HepG2 (cell line): Measurements from ENCODE around the gene SLC25A44. TPM values are rescaled to one million over a fixed set of nuclear protein-coding genes. Genes with fewer than 3 reads are reported as not detected.
A peak's percentile ranks its signal among the peaks of the same experiment; 100 is the strongest.

Source experiments
- AGO2 ChIP-seq: fragments of 200-400 bp; formaldehyde crosslinking; optimal IDR thresholded peaks from 2 replicates; pipeline ENCODE3; 2017; ENCODE audit warnings: mild to moderate bottlenecking, low read depth, low read length, moderate library complexity
- ARNTL ChIP-seq: sonication (generic); formaldehyde crosslinking; IDR thresholded peaks from 2 replicates; pipeline ENCODE4 v1.4.0; 2020; ENCODE audit warnings: mild to moderate bottlenecking, missing genetic modification reagents
- ATF7 ChIP-seq, 2 experiments: fragments of 450-650 bp in 1 of 2; sonication (generic) in 1 of 2; formaldehyde crosslinking in 1 of 2; IDR thresholded peaks; 2 replicates each; pipeline versions ENCODE4 v1.4.0 to v1.6.1; 2016 to 2020; ENCODE audit warnings: antibody characterized with exemption in 1 of 2, mild to moderate bottlenecking in 1 of 2, missing genetic modification reagents in 1 of 2
- CEBPG ChIP-seq: IDR thresholded peaks from 2 replicates; pipeline ENCODE4 v1.6.1; 2016
- GABPB1 ChIP-seq: IDR thresholded peaks from 2 replicates; pipeline ENCODE4 v1.6.1; 2016; ENCODE audit warnings: mild to moderate bottlenecking, missing genetic modification reagents, moderate library complexity, missing compliant biosample characterization
- MYNN ChIP-seq: sonication (generic); formaldehyde crosslinking; IDR thresholded peaks from 2 replicates; pipeline ENCODE4 v1.4.0; 2020; ENCODE audit warnings: mild to moderate bottlenecking, low read depth, missing genetic modification reagents
- ZFP62 ChIP-seq: sonication (generic); formaldehyde crosslinking; IDR thresholded peaks from 2 replicates; pipeline ENCODE4 v1.4.0; 2020; ENCODE audit warnings: missing genetic modification reagents
- ZNF234 ChIP-seq: sonication (generic); formaldehyde crosslinking; conservative IDR thresholded peaks from 2 replicates; pipeline ENCODE4 v1.5.1; 2020; ENCODE audit warnings: mild to moderate bottlenecking, missing genetic modification reagents
- ZNF333 ChIP-seq: sonication (generic); formaldehyde crosslinking; IDR thresholded peaks from 2 replicates; pipeline ENCODE4 v1.4.0; 2020; ENCODE audit warnings: mild to moderate bottlenecking, missing genetic modification reagents, borderline replicate concordance
- ZNF563 ChIP-seq: sonication (generic); formaldehyde crosslinking; IDR thresholded peaks from 2 replicates; pipeline ENCODE4 v1.8.0; 2022; ENCODE audit warnings: mild to moderate bottlenecking, moderate library complexity, missing genetic modification reagents
- ZNF619 ChIP-seq: sonication (generic); formaldehyde crosslinking; IDR thresholded peaks from 2 replicates; pipeline ENCODE4 v1.4.0; 2020; ENCODE audit warnings: mild to moderate bottlenecking, missing genetic modification reagents
- ZNF781 ChIP-seq: sonication (generic); formaldehyde crosslinking; IDR thresholded peaks from 2 replicates; pipeline ENCODE4 v1.5.1; 2020; ENCODE audit warnings: borderline replicate concordance, mild to moderate bottlenecking, missing genetic modification reagents; ENCODE audit errors: not compliant biosample characterization
- ZNF788 ChIP-seq: sonication (generic); formaldehyde crosslinking; IDR thresholded peaks from 2 replicates; pipeline ENCODE4 v1.5.0; 2020; ENCODE audit warnings: mild to moderate bottlenecking, missing genetic modification reagents, borderline replicate concordance
- polyA plus RNA-seq, 8 experiments: library from polyadenylated mRNA; depleted of rRNA in 3 of 8; stranded (reverse) in 7 of 8; unstranded in 1 of 8; fragments of >200 nt; fragmentation: Illumina TruSeq in 4 of 8; extraction: Trizol in 4 of 8; gene quantifications; 2 replicates each; pipeline versions ENCODE4 v1.2.1 to v1.2.3, GENCODE V29; 2011 to 2016; ENCODE audit warnings: low read depth in 4 of 8, missing spikeins in 1 of 8, mixed read lengths in 1 of 8; ENCODE audit not compliant: insufficient read depth in 1 of 8
- total RNA-seq, 5 experiments: library from RNA; depleted of rRNA; stranded (reverse); fragments of >200 nt; fragmentation: Illumina TruSeq; extraction: Trizol; gene quantifications; 2 replicates each; pipeline ENCODE4 v1.2.3, GENCODE V29; 2016; ENCODE audit warnings: low read depth in 1 of 5
- TF ChIP-seq, protein P1 (sequence below): sonication (generic); formaldehyde crosslinking; IDR thresholded peaks from 2 replicates; pipeline ENCODE4 v1.5.0; 2020; ENCODE audit warnings: missing genetic modification reagents, mild to moderate bottlenecking, borderline replicate concordance
- TF ChIP-seq, protein P2 (sequence below): sonication (generic); formaldehyde crosslinking; IDR thresholded peaks from 2 replicates; pipeline ENCODE4 v1.4.0; 2020; ENCODE audit warnings: mild to moderate bottlenecking, missing genetic modification reagents
- TF ChIP-seq, protein P3 (sequence below): sonication (generic); formaldehyde crosslinking; conservative IDR thresholded peaks from 2 replicates; pipeline ENCODE4 v1.4.0; 2020; ENCODE audit warnings: missing genetic modification reagents
- TF ChIP-seq, protein P4 (sequence below): sonication (generic); formaldehyde crosslinking; IDR thresholded peaks from 2 replicates; pipeline ENCODE4 v1.9.0; 2021; ENCODE audit warnings: missing genetic modification reagents, mild to moderate bottlenecking, borderline replicate concordance

SLC25A44 gene
- total and polyA plus RNA-seq, 2 of the 13 experiments (the other 11 are each of a cell fraction or from before 2014, with no cell fraction given): 10.7 to 13.4 TPM

DNA sequence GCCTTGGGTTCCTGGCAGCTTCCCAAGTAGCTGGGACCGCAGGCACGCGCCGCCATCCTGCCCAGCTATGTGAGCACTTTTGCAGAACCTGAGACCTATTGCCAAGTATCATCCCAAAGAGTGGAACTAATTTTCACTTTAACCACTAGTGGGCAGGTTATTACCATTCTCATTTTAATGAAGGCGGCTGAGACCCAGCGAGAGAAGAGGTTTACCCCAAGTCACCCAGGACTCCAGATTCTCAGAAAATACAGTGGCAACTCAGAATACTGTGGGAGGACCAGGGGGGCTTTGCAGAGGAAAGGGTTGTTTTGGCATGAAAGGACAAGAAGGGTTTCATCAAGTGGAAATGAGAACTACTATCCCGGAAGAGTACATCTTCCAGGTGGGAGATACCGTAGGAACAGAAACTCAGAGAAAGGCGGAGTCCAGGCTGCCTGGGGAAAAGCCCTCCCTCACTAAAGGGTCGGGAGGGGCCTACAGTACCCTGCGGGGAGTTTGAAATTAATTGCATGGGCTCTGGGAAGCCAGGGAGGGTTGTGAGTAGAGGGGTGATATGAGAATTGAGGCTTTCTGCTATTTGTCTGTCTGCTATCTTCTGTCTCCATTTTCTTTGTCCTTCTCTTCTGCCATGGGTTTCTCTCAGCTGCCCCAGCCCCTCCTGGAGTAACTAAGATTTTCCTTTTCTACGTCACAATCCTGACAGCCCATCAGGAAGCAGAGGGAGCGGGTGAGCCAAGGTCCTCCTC, 47.7 kb upstream of the SLC25A44 start (continued):
- TF ChIP-seq, protein P1, sequence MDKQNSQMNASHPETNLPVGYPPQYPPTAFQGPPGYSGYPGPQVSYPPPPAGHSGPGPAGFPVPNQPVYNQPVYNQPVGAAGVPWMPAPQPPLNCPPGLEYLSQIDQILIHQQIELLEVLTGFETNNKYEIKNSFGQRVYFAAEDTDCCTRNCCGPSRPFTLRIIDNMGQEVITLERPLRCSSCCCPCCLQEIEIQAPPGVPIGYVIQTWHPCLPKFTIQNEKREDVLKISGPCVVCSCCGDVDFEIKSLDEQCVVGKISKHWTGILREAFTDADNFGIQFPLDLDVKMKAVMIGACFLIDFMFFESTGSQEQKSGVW (CRISPR knock-in tag): no peak
- TF ChIP-seq ZNF563: no peak
- TF ChIP-seq MYNN: no peak
- TF ChIP-seq ZNF333 (CRISPR knock-in tag): no peak; the same call in 1 of the 2 replicates
- TF ChIP-seq ZNF234 (CRISPR knock-in tag): no peak
- TF ChIP-seq ARNTL (CRISPR knock-in tag): no peak
- no peak for TF ChIP-seq ZNF781 (CRISPR knock-in tag)
- TF ChIP-seq GABPB1 (CRISPR knock-in tag): no peak
- no peak for TF ChIP-seq ATF7 (IDR thresholded peaks at IDR 0.05)
- TF ChIP-seq ATF7 (CRISPR knock-in tag; IDR thresholded peaks at IDR 0.05): no peak
- no peak for TF ChIP-seq ZFP62 (CRISPR knock-in tag)
- TF ChIP-seq AGO2: no peak
- TF ChIP-seq, protein P2, sequence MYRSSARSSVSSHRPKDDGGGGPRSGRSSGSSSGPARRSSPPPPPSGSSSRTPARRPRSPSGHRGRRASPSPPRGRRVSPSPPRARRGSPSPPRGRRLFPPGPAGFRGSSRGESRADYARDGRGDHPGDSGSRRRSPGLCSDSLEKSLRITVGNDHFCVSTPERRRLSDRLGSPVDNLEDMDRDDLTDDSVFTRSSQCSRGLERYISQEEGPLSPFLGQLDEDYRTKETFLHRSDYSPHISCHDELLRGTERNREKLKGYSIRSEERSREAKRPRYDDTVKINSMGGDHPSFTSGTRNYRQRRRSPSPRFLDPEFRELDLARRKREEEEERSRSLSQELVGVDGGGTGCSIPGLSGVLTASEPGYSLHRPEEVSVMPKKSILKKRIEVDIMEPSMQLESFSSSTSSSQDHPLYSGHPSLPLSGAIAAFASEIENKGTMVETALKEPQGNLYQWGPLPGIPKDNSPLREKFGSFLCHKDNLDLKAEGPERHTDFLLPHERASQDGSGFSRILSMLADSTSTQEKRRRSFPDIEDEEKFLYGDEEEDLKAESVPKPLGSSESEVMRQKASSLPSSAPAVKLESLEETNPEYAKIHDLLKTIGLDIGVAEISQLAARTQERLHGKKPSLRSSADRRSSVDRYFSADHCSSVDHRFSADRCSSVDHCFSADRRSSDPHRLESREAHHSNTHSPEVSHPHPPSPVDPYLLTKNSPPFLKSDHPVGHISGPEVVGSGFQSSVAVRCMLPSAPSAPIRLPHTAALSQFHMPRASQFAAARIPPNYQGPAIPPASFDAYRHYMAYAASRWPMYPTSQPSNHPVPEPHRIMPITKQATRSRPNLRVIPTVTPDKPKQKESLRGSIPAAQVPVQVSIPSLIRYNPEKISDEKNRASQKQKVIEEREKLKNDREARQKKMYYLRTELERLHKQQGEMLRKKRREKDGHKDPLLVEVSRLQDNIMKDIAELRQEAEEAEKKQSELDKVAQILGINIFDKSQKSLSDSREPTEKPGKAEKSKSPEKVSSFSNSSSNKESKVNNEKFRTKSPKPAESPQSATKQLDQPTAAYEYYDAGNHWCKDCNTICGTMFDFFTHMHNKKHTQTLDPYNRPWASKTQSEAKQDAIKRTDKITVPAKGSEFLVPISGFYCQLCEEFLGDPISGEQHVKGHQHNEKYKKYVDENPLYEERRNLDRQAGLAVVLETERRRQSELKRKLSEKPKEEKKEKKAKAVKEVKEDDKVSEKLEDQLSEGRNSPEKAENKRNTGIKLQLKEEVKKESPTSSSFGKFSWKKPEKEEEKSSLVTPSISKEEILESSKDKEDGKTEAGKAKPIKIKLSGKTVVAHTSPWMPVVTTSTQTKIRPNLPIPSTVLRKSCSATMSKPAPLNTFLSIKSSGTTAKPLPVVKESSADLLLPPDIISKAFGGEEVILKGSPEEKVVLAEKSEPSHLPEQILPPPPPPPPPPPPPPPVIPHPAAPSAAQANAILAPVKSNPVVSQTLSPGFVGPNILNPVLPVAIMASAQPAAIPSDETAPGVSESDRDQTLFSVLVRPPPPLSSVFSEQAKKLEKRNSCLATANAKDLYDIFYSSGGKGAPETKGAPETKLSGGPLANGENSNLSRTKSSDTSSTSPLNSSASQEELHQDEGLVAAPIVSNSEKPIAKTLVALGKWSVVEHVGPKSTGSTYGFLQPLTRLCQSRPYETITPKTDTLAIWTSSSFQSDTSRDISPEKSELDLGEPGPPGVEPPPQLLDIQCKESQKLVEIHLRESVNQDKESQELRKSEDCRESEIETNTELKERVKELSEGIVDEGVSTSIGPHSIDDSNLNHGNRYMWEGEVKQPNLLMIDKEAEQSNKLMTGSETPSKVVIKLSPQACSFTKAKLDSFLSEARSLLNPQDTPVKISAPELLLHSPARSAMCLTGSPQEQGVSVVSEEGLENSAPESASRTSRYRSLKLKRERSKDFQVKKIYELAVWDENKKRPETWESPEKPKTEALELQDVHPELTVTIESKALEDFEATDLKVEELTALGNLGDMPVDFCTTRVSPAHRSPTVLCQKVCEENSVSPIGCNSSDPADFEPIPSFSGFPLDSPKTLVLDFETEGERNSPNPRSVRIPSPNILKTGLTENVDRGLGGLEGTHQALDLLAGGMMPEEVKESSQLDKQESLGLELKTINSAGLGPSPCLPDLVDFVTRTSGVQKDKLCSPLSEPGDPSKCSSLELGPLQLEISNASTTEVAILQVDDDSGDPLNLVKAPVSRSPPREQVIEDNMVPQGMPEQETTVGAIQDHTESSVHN (CRISPR knock-in tag): no peak
- no peak for TF ChIP-seq ZNF619
- TF ChIP-seq, protein P3, sequence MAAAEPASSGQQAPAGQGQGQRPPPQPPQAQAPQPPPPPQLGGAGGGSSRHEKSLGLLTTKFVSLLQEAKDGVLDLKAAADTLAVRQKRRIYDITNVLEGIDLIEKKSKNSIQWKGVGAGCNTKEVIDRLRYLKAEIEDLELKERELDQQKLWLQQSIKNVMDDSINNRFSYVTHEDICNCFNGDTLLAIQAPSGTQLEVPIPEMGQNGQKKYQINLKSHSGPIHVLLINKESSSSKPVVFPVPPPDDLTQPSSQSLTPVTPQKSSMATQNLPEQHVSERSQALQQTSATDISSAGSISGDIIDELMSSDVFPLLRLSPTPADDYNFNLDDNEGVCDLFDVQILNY (CRISPR knock-in tag): no peak
- TF ChIP-seq ZNF788 (CRISPR knock-in tag): peak; percentile 71; the same call in 1 of the 2 replicates
- TF ChIP-seq, protein P4, sequence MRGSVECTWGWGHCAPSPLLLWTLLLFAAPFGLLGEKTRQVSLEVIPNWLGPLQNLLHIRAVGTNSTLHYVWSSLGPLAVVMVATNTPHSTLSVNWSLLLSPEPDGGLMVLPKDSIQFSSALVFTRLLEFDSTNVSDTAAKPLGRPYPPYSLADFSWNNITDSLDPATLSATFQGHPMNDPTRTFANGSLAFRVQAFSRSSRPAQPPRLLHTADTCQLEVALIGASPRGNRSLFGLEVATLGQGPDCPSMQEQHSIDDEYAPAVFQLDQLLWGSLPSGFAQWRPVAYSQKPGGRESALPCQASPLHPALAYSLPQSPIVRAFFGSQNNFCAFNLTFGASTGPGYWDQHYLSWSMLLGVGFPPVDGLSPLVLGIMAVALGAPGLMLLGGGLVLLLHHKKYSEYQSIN (CRISPR knock-in tag): no peak
- no peak; the same call in 1 of the 2 replicates for TF ChIP-seq CEBPG
